GM18520 (cell line): ENCODE results near the gene IFI27L2.
A peak's percentile ranks its signal among the peaks of the same experiment; 100 is the strongest.

Experiments used
- ATAC-seq: cut with Tn5 transposase; IDR thresholded peaks from one replicate; pipeline ENCODE4 v1.9.1; 2021; ENCODE audit not compliant: unreplicated experiment

IFI27L2 gene

DNA sequence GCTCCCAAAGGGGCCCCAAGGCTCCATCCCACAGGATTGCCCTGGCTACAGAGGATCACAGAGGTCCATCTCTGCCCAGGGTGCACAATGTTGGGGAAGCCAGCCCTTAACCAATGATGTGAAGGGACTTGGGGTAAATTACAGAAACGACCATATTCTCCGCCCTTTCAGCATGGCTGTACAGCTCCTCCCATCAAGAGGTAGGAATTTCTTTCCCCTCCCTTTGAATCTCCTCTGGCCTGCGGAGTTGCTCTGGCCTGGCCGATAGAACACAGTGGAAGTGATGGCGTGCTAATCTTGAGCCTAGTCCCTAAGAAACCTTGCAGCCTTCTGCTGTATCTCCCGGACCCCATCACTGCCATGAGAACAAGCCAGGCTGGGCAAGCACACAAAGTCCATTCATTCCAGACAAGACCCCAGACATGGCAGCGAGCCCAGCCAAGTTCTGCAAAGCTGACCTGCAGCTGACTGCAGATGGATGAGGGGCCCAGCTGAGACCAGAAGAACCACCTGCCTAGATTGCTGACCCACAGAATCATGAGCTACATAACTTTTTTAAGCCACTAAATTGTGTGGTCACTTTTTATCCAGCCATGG is 25.8 kb downstream of the IFI27L2 start:
- no peak for ATAC-seq

GRCh38 chr14:94102768-94103482 is 26.5 kb downstream of the IFI27L2 start:
- no peak for ATAC-seq

- ATAC-seq = no peak
Measured at GRCh38 chr14:94101748-94102147, 27.7 kb downstream of the IFI27L2 start.

GRCh38 chr14:94100847-94101246 is 28.6 kb downstream of the IFI27L2 start:
- no peak for ATAC-seq

- ATAC-seq = no peak
Measured at GRCh38 chr14:94099006-94099405, 30.4 kb downstream of the IFI27L2 start.

DNA sequence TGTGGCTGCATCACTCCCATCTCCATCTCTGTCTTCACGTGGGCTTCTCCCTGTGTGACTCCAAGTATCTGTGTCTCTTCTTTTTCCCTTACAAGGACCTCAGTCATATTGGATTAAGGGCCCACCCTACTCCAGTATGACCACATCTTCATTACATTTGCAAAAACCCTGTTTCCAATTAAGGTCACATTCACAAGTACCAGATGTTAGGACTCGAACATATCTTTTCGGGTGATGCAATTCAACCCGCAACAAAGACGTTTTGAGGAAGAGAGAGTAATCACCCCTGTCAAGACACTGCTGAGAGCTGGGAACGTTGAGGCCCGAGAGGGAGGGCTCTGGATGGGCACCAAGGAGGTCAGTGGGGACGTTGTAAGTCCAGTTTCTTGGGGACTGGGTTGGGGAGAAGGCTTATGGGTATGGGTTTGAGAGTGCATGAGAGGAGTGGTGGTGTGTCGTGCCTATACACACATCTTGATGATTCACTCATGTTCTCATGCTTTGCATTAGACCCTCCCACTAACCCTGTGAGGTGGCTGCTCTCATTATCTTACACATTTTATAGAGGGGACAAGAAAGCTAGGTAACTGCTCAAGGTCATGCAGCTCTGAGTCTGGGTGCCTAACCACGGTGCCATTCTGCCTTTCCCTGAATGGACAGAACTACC is 30.9 kb downstream of the IFI27L2 start:
- no peak for ATAC-seq

DNA sequence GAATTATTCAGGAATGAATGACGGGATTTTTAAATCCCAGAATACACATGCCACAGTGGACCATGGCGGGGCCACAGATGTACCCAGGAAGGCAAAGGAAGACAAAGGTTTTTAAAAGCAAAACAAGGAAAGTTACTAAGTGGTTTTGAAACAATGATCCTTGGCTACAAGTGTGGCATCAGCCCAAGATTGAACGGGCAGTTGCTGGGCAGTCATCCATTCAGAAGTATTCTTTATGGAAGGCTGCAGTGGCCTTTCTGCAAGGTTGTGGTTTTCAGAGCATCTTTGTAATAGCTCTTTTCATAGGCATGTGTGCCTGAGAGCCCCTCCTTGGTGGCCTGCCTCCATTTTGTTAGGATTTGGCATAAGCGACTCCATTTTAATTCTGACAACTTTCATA is 32.3 kb downstream of the IFI27L2 start:
- no peak for ATAC-seq

- ATAC-seq = no peak
Measured at GRCh38 chr14:94093418-94093817, 36.0 kb downstream of the IFI27L2 start.

DNA sequence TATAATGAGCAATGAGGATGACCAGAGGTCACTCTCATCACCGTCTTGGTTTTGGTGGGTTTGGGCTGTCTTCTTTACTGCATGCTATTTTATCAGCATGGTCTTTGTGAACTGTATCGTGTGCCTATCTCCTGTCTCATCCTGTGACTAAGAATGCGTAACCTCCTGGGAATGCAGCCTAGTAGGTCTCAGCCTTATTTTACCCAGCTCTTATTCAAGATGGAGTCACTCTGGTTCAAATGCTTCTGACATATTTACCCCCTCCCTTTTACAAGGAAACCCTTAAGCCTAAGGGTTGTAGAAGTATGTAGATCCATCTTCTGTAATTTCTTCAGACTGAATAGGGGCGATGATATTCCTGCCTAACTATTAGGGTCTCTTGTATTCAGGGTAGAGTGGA is 39.9 kb downstream of the IFI27L2 start:
- no peak for ATAC-seq

DNA sequence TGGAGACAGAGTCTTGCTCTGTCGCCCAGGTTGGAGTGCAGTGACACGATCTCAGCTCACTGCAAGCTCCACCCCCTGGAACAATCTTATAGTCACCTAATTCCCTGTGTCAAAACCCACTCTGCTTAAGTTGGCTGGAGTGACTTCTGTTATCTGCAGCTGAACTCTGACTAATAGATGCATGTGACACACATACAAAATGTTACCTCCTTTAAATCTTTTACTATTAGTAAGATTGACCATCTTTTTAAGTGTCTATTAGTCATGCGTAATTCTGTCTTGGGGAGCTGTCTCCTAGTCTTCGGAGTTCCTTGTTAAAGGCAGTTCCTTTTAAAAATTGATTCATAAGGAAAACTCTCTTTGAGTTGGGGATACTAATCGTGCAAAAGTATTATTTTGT is 40.9 kb downstream of the IFI27L2 start:
- ATAC-seq = no peak

DNA sequence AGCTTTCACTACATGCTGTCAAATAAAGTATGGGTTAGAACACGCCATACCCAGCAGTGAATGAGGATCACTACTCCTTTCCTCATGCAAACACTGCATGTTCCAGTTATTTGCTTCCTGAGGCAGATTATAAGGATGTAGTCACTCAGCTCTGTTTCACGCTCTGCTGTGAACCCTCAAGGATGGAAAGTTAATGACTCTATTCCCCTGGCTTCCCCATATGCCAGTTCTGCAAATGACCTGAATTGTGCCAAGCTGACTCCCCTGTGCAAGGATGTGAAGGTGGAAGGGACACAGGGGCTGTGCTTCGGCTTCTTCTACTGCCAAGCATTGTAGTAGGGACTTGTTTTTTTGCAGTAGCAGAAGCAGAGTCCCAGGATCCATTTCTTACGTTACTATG is 41.5 kb downstream of the IFI27L2 start:
- ATAC-seq = no peak

DNA sequence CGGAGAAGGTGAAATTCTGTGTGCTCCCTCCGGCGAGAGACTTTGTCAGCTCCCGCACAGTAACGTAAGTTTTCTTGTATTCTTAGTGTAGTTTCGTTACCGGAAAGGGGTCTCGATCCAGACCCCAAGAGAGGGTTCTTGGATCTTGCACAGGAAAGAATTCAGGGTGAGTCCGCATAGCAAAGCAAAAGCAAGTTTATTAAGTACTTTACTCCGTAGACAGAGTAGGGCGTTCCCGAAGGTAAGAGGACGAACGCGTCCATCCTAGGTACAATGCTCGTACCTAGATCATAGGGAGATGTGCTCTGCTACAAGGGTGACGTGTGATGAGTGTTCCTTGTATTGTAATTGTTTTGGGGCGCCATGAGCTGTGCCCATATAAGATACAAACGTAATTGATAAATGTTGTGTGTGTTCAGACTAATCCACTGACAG is 48.0 kb downstream of the IFI27L2 start:
- peak; percentile 11 for ATAC-seq

- peak; percentile 98 for ATAC-seq
Measured at GRCh38 chr14:94080621-94081385, 48.6 kb downstream of the IFI27L2 start, which contains the start of the genes DDX24 and IFI27L1. Gene DDX24 (minus strand): TSS chr14:94081202. CDS start chr14:94079742, 1,460 bp downstream. Gene IFI27L1 (plus strand): TSS chr14:94081310. CDS start chr14:94096938, 15,628 bp downstream.

DNA sequence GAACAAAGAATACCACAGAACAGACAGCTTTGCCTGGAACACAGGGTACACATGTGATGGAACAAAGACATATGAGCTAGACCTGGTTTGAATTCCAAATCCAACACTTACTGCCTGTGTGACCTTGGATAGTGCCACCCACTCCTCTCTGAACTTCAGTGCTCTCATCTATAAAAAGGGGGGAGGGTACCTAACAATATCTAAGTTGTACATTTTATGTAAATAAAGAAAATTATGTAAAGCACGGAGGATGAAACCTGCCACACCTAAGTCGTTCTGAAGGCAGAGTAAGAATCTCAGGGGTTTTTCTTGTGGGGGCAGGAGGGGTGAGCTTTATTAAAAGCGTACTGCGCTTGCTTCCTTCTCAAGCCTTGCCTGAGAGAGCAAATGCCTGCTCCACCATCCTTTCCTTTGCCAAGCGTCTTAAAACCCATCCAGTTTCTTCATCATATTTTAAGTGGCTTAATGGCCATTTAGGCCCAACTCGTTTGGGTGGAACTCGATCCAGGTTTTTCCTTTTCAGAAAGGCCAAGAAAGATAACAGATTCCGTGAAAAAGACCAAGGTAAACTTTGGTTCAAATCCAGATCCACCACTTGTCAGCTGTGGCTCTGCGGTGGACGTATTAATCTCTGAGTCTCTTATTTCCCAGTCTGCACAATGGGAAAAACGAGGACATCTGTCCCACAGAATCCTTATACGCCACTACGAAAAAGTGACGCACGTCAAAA is 49.3 kb downstream of the IFI27L2 start:
- ATAC-seq = no peak

- no peak for ATAC-seq
Measured at GRCh38 chr14:94077823-94078222, 51.6 kb downstream of the IFI27L2 start.
